Transverse colon (tissue), 4 donors: ENCODE results near the gene NANOGP8.

ENCODE experiments used
- CTCF ChIP-seq, 5 experiments: fragments of 200-600 bp in 3 of 5; fragments of 450-650 bp in 2 of 5; sonication (generic) in 3 of 5; IDR thresholded peaks; 1 replicate in 2 of 5; 2 replicates in 3 of 5; pipeline ENCODE4 v1.5.1; 2016 to 2017; ENCODE audit warnings: antibody characterized with exemption in 5 of 5, inconsistent platforms in 3 of 5, mild to moderate bottlenecking in 2 of 5, moderate library complexity in 1 of 5
- EP300 ChIP-seq: sonication (generic); formaldehyde crosslinking; IDR thresholded peaks from one replicate; pipeline ENCODE4 v1.6.1; 2017; ENCODE audit warnings: antibody characterized with exemption, low read depth
- POLR2A ChIP-seq: fragments of 450-650 bp; IDR thresholded peaks from one replicate; pipeline ENCODE4 v1.6.1; 2016; ENCODE audit warnings: antibody characterized with exemption, mild to moderate bottlenecking, moderate library complexity
- POLR2AphosphoS5 ChIP-seq, 3 donors: sonication (generic); formaldehyde crosslinking; IDR thresholded peaks; one replicate each; pipeline ENCODE4 v1.6.1; 2016; ENCODE audit warnings: antibody characterized with exemption in 3 of 3

- TF ChIP-seq POLR2A (no peak), CTCF (IDR thresholded peaks at IDR 0.05) (no peak), POLR2AphosphoS5 (IDR thresholded peaks at IDR 0.05) (no peak), EP300 (no peak)
These were observed 24.5 kb downstream of the NANOGP8 start for GRCh38 chr15:35060591-35060990.
